IMR-90 (cell line): ENCODE measurements around the gene SVIL. TPM values are rescaled to one million over a fixed set of nuclear protein-coding genes. Genes with fewer than 3 reads are reported as not detected.

ENCODE experiments used
- ATAC-seq: fragments of 200-7000 bp; cut with Tn5 transposase; 2 replicates; pipeline ENCODE4 v1.9.1; 2020; ENCODE audit warnings: low read depth, mild to moderate bottlenecking, moderate library complexity
- BruUV-seq: library from RNA; stranded (reverse); fragments of 400-500 nt; replicated peaks from 2 replicates; lab custom pipeline; 2021; lab: Mats Ljungman, UMichigan
- CTCF ChIA-PET: fragments of 300-600 bp; formaldehyde crosslinking; extraction: SDS; loops from one replicate; lab custom pipeline; 2021; ENCODE audit warnings: antibody characterized with exemption; lab: Yijun Ruan, JAX
- POLR2A ChIA-PET: fragments of 300-600 bp; sonication (Branson Sonifier 250); formaldehyde crosslinking; loops from one replicate; lab custom pipeline; 2022; ENCODE audit warnings: antibody characterized with exemption; ENCODE audit not compliant: unreplicated experiment; lab: Charles Lee
- DNase-seq: peaks from one replicate; pipeline ENCODE4 v3.0.0; 2013
- H2AFZ ChIP-seq: replicated peaks from 2 replicates; pipeline ENCODE3; 2013; ENCODE audit warnings: low read length, mild to moderate bottlenecking; ENCODE audit not compliant: poor library complexity
- H2AK5ac ChIP-seq: 2 replicates; pipeline ENCODE4 v1.6.1; 2013; ENCODE audit warnings: low read depth, low read length, inconsistent platforms
- H2AK9ac ChIP-seq: replicated peaks from 2 replicates; pipeline ENCODE3; 2013; ENCODE audit warnings: mild to moderate bottlenecking, low read depth, low read length, moderate library complexity; ENCODE audit not compliant: poor library complexity
- H2BK120ac ChIP-seq: 2 replicates; pipeline ENCODE4 v1.6.1; 2013; ENCODE audit warnings: low read depth, low read length, inconsistent platforms
- H2BK15ac ChIP-seq: 3 replicates; pipeline ENCODE4 v1.6.1; 2013; ENCODE audit warnings: low read depth, low read length, inconsistent platforms
- H2BK20ac ChIP-seq: 2 replicates; pipeline ENCODE4 v1.6.1; 2013; ENCODE audit warnings: low read depth, mild to moderate bottlenecking, inconsistent platforms, low read length, moderate library complexity
- H2BK5ac ChIP-seq: 2 replicates; pipeline ENCODE4 v1.6.1; 2013; ENCODE audit warnings: mild to moderate bottlenecking, low read depth, low read length, inconsistent platforms; ENCODE audit not compliant: poor library complexity, severe bottlenecking
- H3K14ac ChIP-seq: replicated peaks from 2 replicates; pipeline ENCODE4 v1.6.1; 2013; ENCODE audit warnings: low read depth, low read length, inconsistent platforms
- H3K18ac ChIP-seq: 2 replicates; pipeline ENCODE4 v1.6.1; 2013; ENCODE audit warnings: low read depth, low read length, control low read depth
- H3K23ac ChIP-seq: 2 replicates; pipeline ENCODE4 v1.6.1; 2013; ENCODE audit warnings: low read depth, low read length, inconsistent platforms
- H3K27ac ChIP-seq: 2 replicates; pipeline ENCODE4 v1.5.1; 2013; ENCODE audit warnings: mild to moderate bottlenecking, control low read depth, low read length; ENCODE audit not compliant: insufficient read depth
- H3K27me3 ChIP-seq: 2 replicates; pipeline ENCODE4 v1.6.1; 2013; ENCODE audit warnings: low read length; ENCODE audit not compliant: control insufficient read depth, insufficient read depth
- H3K36me3 ChIP-seq: 2 replicates; pipeline ENCODE4 v1.6.1; 2013; ENCODE audit warnings: low read length, mixed read lengths; ENCODE audit not compliant: control insufficient read depth, insufficient read depth
- H3K4ac ChIP-seq: 2 replicates; pipeline ENCODE4 v1.6.1; 2013; ENCODE audit warnings: low read depth, low read length, inconsistent platforms
- H3K4me1 ChIP-seq: 2 replicates; pipeline ENCODE4 v1.6.1; 2013; ENCODE audit warnings: low read length, mixed read lengths; ENCODE audit not compliant: control insufficient read depth, insufficient read depth
- H3K4me2 ChIP-seq: 2 replicates; pipeline ENCODE4 v1.6.1; 2013; ENCODE audit warnings: low read depth, mild to moderate bottlenecking, control low read depth, low read length, moderate library complexity
- H3K4me3 ChIP-seq: 2 replicates; pipeline ENCODE4 v1.5.1; 2013; ENCODE audit warnings: low read depth, mild to moderate bottlenecking, control low read depth, low read length, moderate library complexity; ENCODE audit not compliant: insufficient read depth
- H3K56ac ChIP-seq: 2 replicates; pipeline ENCODE4 v1.6.1; 2013; ENCODE audit warnings: low read length, inconsistent platforms; ENCODE audit not compliant: insufficient read depth; ENCODE audit errors: extremely low read depth
- H3K79me1 ChIP-seq, 2 experiments: 2 replicates each; pipeline ENCODE4 v1.6.1; 2013; ENCODE audit warnings: low read length in 2 of 2, inconsistent platforms in 1 of 2, low read depth in 1 of 2
- H3K9ac ChIP-seq: 2 replicates; pipeline ENCODE4 v1.6.1; 2013; ENCODE audit warnings: low read depth, low read length, control low read depth
- H3K9me1 ChIP-seq: 2 replicates; pipeline ENCODE4 v1.6.1; 2013; ENCODE audit warnings: low read length, inconsistent platforms; ENCODE audit not compliant: insufficient read depth
- H3K9me3 ChIP-seq: 2 replicates; pipeline ENCODE4 v1.6.1; 2013; ENCODE audit warnings: low read length; ENCODE audit not compliant: control insufficient read depth, insufficient read depth
- H4K20me1 ChIP-seq: 2 replicates; pipeline ENCODE4 v1.6.1; 2013; ENCODE audit warnings: low read length, inconsistent platforms; ENCODE audit not compliant: insufficient read depth
- H4K5ac ChIP-seq: 2 replicates; pipeline ENCODE4 v1.6.1; 2013; ENCODE audit warnings: mild to moderate bottlenecking, low read depth, low read length, control low read depth
- H4K8ac ChIP-seq, 2 experiments: 2 replicates each; pipeline ENCODE4 v1.6.1; 2013; ENCODE audit warnings: low read depth in 2 of 2, low read length in 2 of 2, control low read depth in 1 of 2, inconsistent platforms in 1 of 2
- H4K91ac ChIP-seq: 2 replicates; pipeline ENCODE4 v1.6.1; 2013; ENCODE audit warnings: low read depth, low read length, inconsistent platforms; ENCODE audit not compliant: insufficient read depth
- CEBPB ChIP-seq: IDR thresholded peaks from 2 replicates; pipeline ENCODE4 v1.6.1; 2012; ENCODE audit warnings: low read depth, low read length, improper control_type of control experiment
- FOS ChIP-seq: fragments of 150-350 bp; IDR thresholded peaks from 2 replicates; pipeline ENCODE4 v1.6.1; 2016; ENCODE audit warnings: low read depth, low read length
- RCOR1 ChIP-seq: IDR thresholded peaks from 2 replicates; pipeline ENCODE4 v1.6.1; 2012; ENCODE audit warnings: mild to moderate bottlenecking, low read length, improper control_type of control experiment; ENCODE audit not compliant: insufficient replicate concordance
- RFX5 ChIP-seq: IDR thresholded peaks from 2 replicates; pipeline ENCODE4 v1.8.0; 2012; ENCODE audit warnings: low read depth, mild to moderate bottlenecking, low read length, moderate library complexity
- SMC3 ChIP-seq: fragments of 150-350 bp; IDR thresholded peaks from 2 replicates; pipeline ENCODE4 v1.6.1; 2016; ENCODE audit warnings: low read depth, mild to moderate bottlenecking, antibody characterized with exemption, low read length, moderate library complexity
- USF2 ChIP-seq: fragments of 150-350 bp; IDR thresholded peaks from 2 replicates; pipeline ENCODE4 v1.6.1; 2017; ENCODE audit warnings: mild to moderate bottlenecking, antibody characterized with exemption, low read length, low read depth
- WGBS, 2 experiments: methylation state at CpG; one replicate each; pipeline versions ENCODE4 v1.1.5 to v1.1.7; 2013; ENCODE audit warnings: missing lambda C conversion rate in 2 of 2; ENCODE audit not compliant: insufficient read length in 1 of 2; ENCODE audit errors: extremely low coverage in 2 of 2; 5-methylcytosine and 5-hydroxymethylcytosine counted together
- dilution Hi-C: fragments of 300-500 bp; cut with HindIII; formaldehyde crosslinking; loops from one replicate; pipeline ENCODE4 v1.14.3; 2018; ENCODE audit warnings: low sequenced_read_pairs; ENCODE audit not compliant: unreplicated experiment
- in situ Hi-C: fragments of 300-500 bp; cut with MboI; formaldehyde crosslinking; loops from 3 replicates; pipeline ENCODE4 v1.14.3; 2019; ENCODE audit warnings: low sequenced_read_pairs, inconsistent platforms, mixed read lengths
- intact Hi-C: fragments of 100-400 bp; cut with micrococcal nuclease; formaldehyde crosslinking; loops from 2 replicates; pipeline ENCODE4 v1.10.0; 2022
- polyA plus RNA-seq, 3 experiments: library from polyadenylated mRNA; depleted of rRNA; stranded (reverse); fragments of >200 nt; gene quantifications; 2 replicates each; pipeline ENCODE4 v1.2.3, GENCODE V29; 2012; ENCODE audit warnings: low replicate concordance in 1 of 3
- total RNA-seq: library from RNA; depleted of rRNA; stranded (reverse); fragments of >200 nt; gene quantifications from 2 replicates; pipeline ENCODE4 v1.2.3, GENCODE V29; 2012

SVIL gene
- total and polyA plus RNA-seq, 2 of the 4 experiments (the other 2 are of a cell fraction) = 11.5 to 11.6 TPM

GRCh38 chr10:29663718-29664117, 28.9 kb upstream of the SVIL start:
- no peak overlapping the region for H4K91ac ChIP-seq
- peaks cover 21% of the 10 kb centered on the region; the same call in 1 of the 2 replicates for H4K20me1 ChIP-seq
- no TSS peak for BruUV-seq
- no peak for DNase-seq
- no peak overlapping the region for H3K4me3 ChIP-seq
- peaks cover 21% of the 10 kb centered on the region for H3K9me1 ChIP-seq
- H3K27me3 ChIP-seq = no peaks in the 10 kb centered on the region
- no peak for ATAC-seq
- no peaks in the 10 kb centered on the region for H3K36me3 ChIP-seq
- H2AK9ac ChIP-seq = no peak overlapping the region
- no peak overlapping the region for H2AK5ac ChIP-seq
- H3K4ac ChIP-seq = no peak overlapping the region
- CTCF ChIA-PET = no interaction called here
- H2AFZ ChIP-seq = no peak overlapping the region
- H3K4me2 ChIP-seq = no peak overlapping the region
- H3K14ac ChIP-seq = no peak overlapping the region
- no peak overlapping the region for H3K56ac ChIP-seq
- H3K18ac ChIP-seq = no peak overlapping the region
- no peak overlapping the region for H3K9ac ChIP-seq
- H4K5ac ChIP-seq = no peak overlapping the region
- in situ Hi-C loops (no loop called here), intact Hi-C loops (no loop called here), dilution Hi-C loops (no loop called here)
- no peak overlapping the region for H2BK15ac ChIP-seq
- POLR2A ChIA-PET = no interaction called here
- no peak overlapping the region for H2BK120ac ChIP-seq
- H3K9me3 ChIP-seq = no peaks in the 10 kb centered on the region
- no peak overlapping the region for H2BK20ac ChIP-seq
- H4K8ac ChIP-seq = no peak overlapping the region
- H3K4me1 ChIP-seq = peaks cover 9% of the 10 kb centered on the region
- no CpG with 5 or more reads among the region's 8 CpGs for WGBS, 2 experiments
- TF ChIP-seq RFX5 (no peak), CEBPB (no peak), FOS (no peak), RCOR1 (no peak), SMC3 (no peak), USF2 (no peak)
- no peak overlapping the region for H3K27ac ChIP-seq
- H3K79me1 ChIP-seq = peaks cover 15 to 62% of the 10 kb centered on the region in 2 experiments
- H2BK5ac ChIP-seq = no peak overlapping the region
- no peak overlapping the region for H3K23ac ChIP-seq
